ENCODE measurements around the gene ENTPD1.

DNA sequence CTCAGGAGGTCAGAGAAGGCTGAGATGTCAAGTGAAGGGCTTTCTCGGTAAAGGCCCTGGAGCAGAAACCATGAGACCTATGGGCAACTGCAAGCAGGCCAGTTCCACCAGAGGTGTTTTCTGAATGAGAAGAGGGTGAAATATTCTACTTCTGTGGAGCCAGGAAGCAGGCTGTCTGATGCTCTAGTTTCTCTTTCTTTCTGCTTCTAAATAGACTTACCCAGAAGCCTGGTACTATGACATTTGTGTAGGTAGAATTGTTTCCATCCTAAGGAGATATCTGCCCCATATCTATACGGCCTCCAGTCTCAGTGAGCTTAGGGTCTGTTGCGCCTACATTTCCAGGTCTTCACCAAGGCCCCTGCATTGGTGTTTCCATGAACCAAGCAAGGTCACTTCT is 78.4 kb downstream of the ENTPD1 start:
- no peak for TF ChIP-seq CTCF (IDR thresholded peaks at IDR 0.05)
- TF ChIP-seq EP300 (IDR thresholded peaks at IDR 0.05), result no peak
- TF ChIP-seq POLR2A (IDR thresholded peaks at IDR 0.05), result no peak
- TF ChIP-seq POLR2AphosphoS5 (IDR thresholded peaks at IDR 0.05), result no peak

All from upper lobe of left lung (tissue), 4 donors.